Heart left ventricle (tissue), 16 donors: ENCODE measurements around the gene JMY. TPM values are rescaled to one million over a fixed set of nuclear protein-coding genes. Genes with fewer than 3 reads are reported as not detected.

Experiments used
- ATAC-seq, 4 donors: fragments of 200-7000 bp; cut with Tn5 transposase; one replicate each; pipeline ENCODE4 v1.9.1; 2020 to 2022; ENCODE audit warnings: moderate library complexity in 4 of 4, mild to moderate bottlenecking in 3 of 4, moderate number of reproducible peaks in 1 of 4
- DNase-seq, 5 donors: peaks; one replicate each; pipeline ENCODE4 v3.0.0-alpha.2; 2020
- H3K27ac ChIP-seq, 12 donors: fragments of 200-600 bp; sonication (generic) in 4 of 12; one replicate each; pipeline versions ENCODE4 v1.5.0 to v1.8.0; 2016 to 2022; ENCODE audit warnings: mild to moderate bottlenecking in 2 of 12
- H3K27me3 ChIP-seq, 9 donors: fragments of 200-600 bp; sonication (generic) in 2 of 9; one replicate each; pipeline versions ENCODE4 v1.5.1 to v1.8.0; 2016 to 2022; ENCODE audit warnings: mild to moderate bottlenecking in 3 of 9
- H3K36me3 ChIP-seq, 9 donors: fragments of 200-600 bp; sonication (generic) in 2 of 9; one replicate each; pipeline versions ENCODE4 v1.5.0 to v1.8.0; 2018 to 2022; ENCODE audit warnings: mild to moderate bottlenecking in 2 of 9
- H3K4me1 ChIP-seq, 12 donors: fragments of 200-600 bp; sonication (generic) in 4 of 12; one replicate each; pipeline versions ENCODE4 v1.5.0 to v1.8.0; 2016 to 2022; ENCODE audit warnings: mild to moderate bottlenecking in 3 of 12
- H3K4me3 ChIP-seq, 12 donors: fragments of 200-600 bp; sonication (generic) in 4 of 12; one replicate each; pipeline versions ENCODE4 v1.5.0 to v1.8.0; 2017 to 2022; ENCODE audit warnings: mild to moderate bottlenecking in 9 of 12, moderate library complexity in 4 of 12
- H3K9me3 ChIP-seq, 12 donors: fragments of 200-600 bp; sonication (generic) in 4 of 12; one replicate each; pipeline versions ENCODE4 v1.5.0 to v1.8.0; 2016 to 2022; ENCODE audit warnings: mild to moderate bottlenecking in 1 of 12
- POLR2A ChIP-seq, 2 donors: fragments of 450-650 bp; IDR thresholded peaks; one replicate each; pipeline ENCODE4 v1.6.1; 2017; ENCODE audit warnings: antibody characterized with exemption in 2 of 2, mild to moderate bottlenecking in 2 of 2, moderate library complexity in 2 of 2
- WGBS, 4 donors: extraction: QIAGEN DNeasy Blood & Tissue Kit in 2 of 4; methylation state at CpG; one replicate each; pipeline versions ENCODE4 v1.1.5 to v1.1.7; 2013 to 2018; 5-methylcytosine and 5-hydroxymethylcytosine counted together
- intact Hi-C, 10 donors: fragments of 100-400 bp; cut with DNase I; formaldehyde crosslinking; loops; one replicate each; pipeline versions ENCODE4 v1.11.1 to v1.14.2; 2022
- polyA plus RNA-seq, 2 donors: library from polyadenylated mRNA; stranded (reverse); fragments of 200-250 nt; gene quantifications; one replicate each; pipeline ENCODE4 v1.2.3, GENCODE V29; 2013
- total RNA-seq, 9 donors: library from RNA; depleted of rRNA in 2 of 9; stranded (reverse); fragments of >200 nt in 2 of 9; fragmentation: NEBNext Ultra II Directional in 3 of 9; extraction: Animal tissue kit (Norgen Biotek cat#: 25700) in 3 of 9; gene quantifications; one replicate each; pipeline versions ENCODE4 v1.1.0 to v1.2.4, GENCODE V29; 2016 to 2023
- TF ChIP-seq, protein P1 (sequence below), 12 donors: fragments of 200-600 bp; sonication (generic) in 4 of 12; IDR thresholded peaks; one replicate each; pipeline versions ENCODE4 v1.5.0 to v1.8.0; 2018 to 2022; ENCODE audit warnings: antibody characterized with exemption in 12 of 12, mild to moderate bottlenecking in 5 of 12
- donor health status: ischemic (EF 13 %, LVEDD 7.1; RV severe dilation, severe dysfunction).
- donor health status: healthy with polysubstance abuse.
- donor health status: DM: no; HTN: yes; CAD: no.
- donor health status: DM: no; HTN: no; CAD: no.
- donor health status: ischemic (EF 25% LVEDD 6.9; RV normal size, moderate dysfunction).
- donor health status: ischemic (EF 25% LVEDD 5.7; RV mildly dilated, moderate dysfunction).
- donor health status: healthy.
- donor health status: DM: yes; HTN: yes; CAD: no.
- donor health status: ischemic (EF 35%, LVEDD 5.7; RV mildly dilated, moderate dysfunction).
- donor health status: nonischemic (EF 11% LVEDD 7.7; RV severe dilation, severe dysfunction).
- donor health status: DM: yes; HTN: yes; CAD: no.
- donor health status: PGD.
- donor health status: ischemic (EF 29% LVEDD 5.4; RV normal size, mild dysfunction).
- donor health status: nonischemic (EF 23%, LVEDD 6.1; RV moderate dilation, normal function).

Gene JMY
- total and polyA plus RNA-seq, 11 donors, result 3.0 to 16.9 (median 11.3) TPM

DNA sequence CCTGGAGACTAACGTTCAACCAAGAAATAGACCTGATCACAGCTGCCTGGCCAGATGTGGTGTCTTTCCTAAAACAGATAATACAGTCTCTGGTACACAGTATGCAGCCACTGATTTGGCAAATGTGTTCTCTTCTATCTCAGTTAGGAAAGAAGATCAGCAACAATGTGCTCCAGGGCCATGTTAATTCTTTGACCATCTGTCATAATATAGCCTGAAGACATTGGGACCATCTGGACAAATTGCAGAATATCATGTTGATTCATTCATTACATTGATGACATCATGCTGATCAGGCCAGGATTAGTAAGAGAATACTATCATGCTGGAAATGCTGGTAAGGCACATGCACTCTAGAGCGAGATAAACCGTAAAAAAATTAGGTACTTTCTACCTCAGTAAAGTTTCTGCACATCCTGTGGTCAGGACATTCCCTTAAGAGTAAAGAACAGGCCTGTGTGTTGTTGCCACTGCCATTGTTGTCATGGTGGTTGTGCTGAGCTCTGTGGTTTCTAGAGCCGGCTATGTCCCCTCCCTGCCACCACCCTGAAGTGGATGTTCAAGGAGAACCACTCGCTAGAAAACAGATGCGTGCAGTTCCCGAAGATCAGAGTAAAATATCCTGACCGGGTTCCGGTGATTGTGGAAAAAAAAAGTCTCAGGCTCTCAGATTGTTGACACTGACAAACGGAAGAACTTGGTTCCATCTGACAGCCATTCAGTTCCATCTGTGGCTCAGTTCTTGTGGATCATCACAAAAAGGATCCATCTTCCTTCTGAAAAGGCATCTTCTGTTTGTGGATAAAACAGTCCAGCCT is 6.4 kb upstream of the JMY start:
- Histone ChIP-seq H3K9me3 (no peaks in the 10 kb centered on the region), H3K27me3 (no peaks in the 10 kb centered on the region), H3K4me3 (no peak overlapping the region), H3K4me1 (no peaks in the 10 kb centered on the region), H3K27ac (no peak overlapping the region), H3K36me3 (peaks cover 0 to 5% (median 0%) of the 10 kb centered on the region in 9 donors)
- ATAC-seq (peak in 1 of 4 donors; percentile 9), DNase-seq (no peak)
- 89 to 94% (median 93%) methylated on average over 10 of the region's 10 CpGs for WGBS, 4 donors
- no peak for TF ChIP-seq POLR2A (IDR thresholded peaks at IDR 0.05)
- TF ChIP-seq, protein P1, sequence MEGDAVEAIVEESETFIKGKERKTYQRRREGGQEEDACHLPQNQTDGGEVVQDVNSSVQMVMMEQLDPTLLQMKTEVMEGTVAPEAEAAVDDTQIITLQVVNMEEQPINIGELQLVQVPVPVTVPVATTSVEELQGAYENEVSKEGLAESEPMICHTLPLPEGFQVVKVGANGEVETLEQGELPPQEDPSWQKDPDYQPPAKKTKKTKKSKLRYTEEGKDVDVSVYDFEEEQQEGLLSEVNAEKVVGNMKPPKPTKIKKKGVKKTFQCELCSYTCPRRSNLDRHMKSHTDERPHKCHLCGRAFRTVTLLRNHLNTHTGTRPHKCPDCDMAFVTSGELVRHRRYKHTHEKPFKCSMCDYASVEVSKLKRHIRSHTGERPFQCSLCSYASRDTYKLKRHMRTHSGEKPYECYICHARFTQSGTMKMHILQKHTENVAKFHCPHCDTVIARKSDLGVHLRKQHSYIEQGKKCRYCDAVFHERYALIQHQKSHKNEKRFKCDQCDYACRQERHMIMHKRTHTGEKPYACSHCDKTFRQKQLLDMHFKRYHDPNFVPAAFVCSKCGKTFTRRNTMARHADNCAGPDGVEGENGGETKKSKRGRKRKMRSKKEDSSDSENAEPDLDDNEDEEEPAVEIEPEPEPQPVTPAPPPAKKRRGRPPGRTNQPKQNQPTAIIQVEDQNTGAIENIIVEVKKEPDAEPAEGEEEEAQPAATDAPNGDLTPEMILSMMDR (IDR thresholded peaks at IDR 0.05), result no peak
- intact Hi-C loops, result loop anchor here in 1 of 10 donors (10.0 kb wide), 1 partner anchor 845 kb away; no protein-coding TSS in a partner anchor

- peak overlapping the region in 11 of 12 donors; percentile 62 to 98 (median 87) for H3K27ac ChIP-seq
- no peak for DNase-seq
- WGBS, 4 donors, result 41 to 49% (median 45%) methylated on average over 2 of the region's 2 CpGs
Measured at GRCh38 chr5:79235261-79235633, 684 bp upstream of the JMY start.

GRCh38 chr5:79236362-79236969 is 535 bp downstream of the JMY start:
- no peaks in the 10 kb centered on the region for H3K9me3 ChIP-seq
- peak in 3 of 4 donors; percentile 5 to 52 (median 41) for ATAC-seq
- H3K36me3 ChIP-seq, result no peaks in the 10 kb centered on the region
- WGBS, 4 donors, result 0 to 1% (median 1%) methylated on average over 33 to 78 of the region's 78 CpGs; no CpG with 5 or more reads in 1 of the 4 donors
- peaks cover 0 to 47% (median 26%) of the 10 kb centered on the region in 12 donors for H3K4me1 ChIP-seq
- peak overlapping the region; percentile 60 to 98 (median 88) for H3K27ac ChIP-seq
- no peaks in the 10 kb centered on the region for H3K27me3 ChIP-seq
- peak in 3 of 5 donors; percentile 35 to 67 (median 36) for DNase-seq
- no peak for TF ChIP-seq POLR2A (IDR thresholded peaks at IDR 0.05)
- TF ChIP-seq, protein P1 (IDR thresholded peaks at IDR 0.05), result no peak
- peak overlapping the region; percentile 73 to 96 (median 92) for H3K4me3 ChIP-seq
- intact Hi-C loops, result loop anchor here in 2 of 10 donors (5.0 to 10.0 kb wide), 2 partner anchors 276 to 838 kb away; partner anchors contain the start of gene HOMER1 (in 2 of the 2)

More at GRCh38 chr5:79235261-79235633, 684 bp upstream of the JMY start:
- peak overlapping the region; percentile 73 to 96 (median 92) for H3K4me3 ChIP-seq
- TF ChIP-seq, protein P1 (IDR thresholded peaks at IDR 0.05), result no peak
- no peak for TF ChIP-seq POLR2A (IDR thresholded peaks at IDR 0.05)
- peaks cover 0 to 34% (median 20%) of the 10 kb centered on the region in 12 donors for H3K4me1 ChIP-seq
- no peaks in the 10 kb centered on the region for H3K9me3 ChIP-seq
- no peak for ATAC-seq
- no peaks in the 10 kb centered on the region for H3K36me3 ChIP-seq
- H3K27me3 ChIP-seq, result no peaks in the 10 kb centered on the region
- intact Hi-C loops, result loop anchor here in 2 of 10 donors (5.0 to 10.0 kb wide), 2 partner anchors 277 to 840 kb away; partner anchors contain the start of gene HOMER1 (in 2 of the 2)
